HG03196 (cell line): ENCODE measurements around the gene NAALADL2.
"Not testable (repeated sequence)": the region's sequence is repeated elsewhere in the genome, so short reads cannot be mapped to it uniquely, and the experiment has no call there.

Source experiments
- ATAC-seq: cut with Tn5 transposase; IDR thresholded peaks from one replicate; pipeline ENCODE4 v1.9.1; 2021; ENCODE audit not compliant: unreplicated experiment

Gene NAALADL2

GRCh38 chr3:175127075-175127662, 268.0 kb downstream of the NAALADL2 start:
- no peak for ATAC-seq

GRCh38 chr3:175129126-175129525, 270.0 kb downstream of the NAALADL2 start:
- ATAC-seq = no peak

GRCh38 chr3:175129571-175129970, 270.4 kb downstream of the NAALADL2 start:
- no peak for ATAC-seq

GRCh38 chr3:175131866-175132265, 272.7 kb downstream of the NAALADL2 start:
- not testable (repeated sequence) for ATAC-seq

- not testable (repeated sequence) for ATAC-seq
Measured at GRCh38 chr3:175132706-175133105, 273.6 kb downstream of the NAALADL2 start.

- ATAC-seq = no peak
Measured at GRCh38 chr3:175144368-175144767, 285.2 kb downstream of the NAALADL2 start.

GRCh38 chr3:175146258-175146657, 287.1 kb downstream of the NAALADL2 start:
- ATAC-seq = no peak

GRCh38 chr3:175149675-175150074, 290.5 kb downstream of the NAALADL2 start:
- ATAC-seq = peak; percentile 60

- ATAC-seq = no peak
Measured at GRCh38 chr3:175150812-175151401, 291.8 kb downstream of the NAALADL2 start.

GRCh38 chr3:175153595-175153994, 294.5 kb downstream of the NAALADL2 start:
- ATAC-seq = no peak

- ATAC-seq = no peak
Measured at GRCh38 chr3:175155172-175155571, 296.0 kb downstream of the NAALADL2 start.

GRCh38 chr3:175159202-175159601, 300.1 kb downstream of the NAALADL2 start:
- ATAC-seq = no peak

GRCh38 chr3:175161291-175161690, 302.2 kb downstream of the NAALADL2 start:
- no peak for ATAC-seq

GRCh38 chr3:175163686-175164085, 304.6 kb downstream of the NAALADL2 start:
- ATAC-seq = no peak

GRCh38 chr3:175173117-175173516, 314.0 kb downstream of the NAALADL2 start:
- ATAC-seq = not testable (repeated sequence)

GRCh38 chr3:175176556-175176955, 317.4 kb downstream of the NAALADL2 start:
- ATAC-seq = no peak

GRCh38 chr3:175179055-175179454, 319.9 kb downstream of the NAALADL2 start:
- no peak for ATAC-seq

GRCh38 chr3:175184392-175184791, 325.3 kb downstream of the NAALADL2 start:
- no peak for ATAC-seq

GRCh38 chr3:175185903-175186302, 326.8 kb downstream of the NAALADL2 start:
- ATAC-seq = no peak

GRCh38 chr3:175186511-175186910, 327.4 kb downstream of the NAALADL2 start:
- ATAC-seq = no peak

GRCh38 chr3:175187586-175187985, 328.5 kb downstream of the NAALADL2 start:
- no peak for ATAC-seq

GRCh38 chr3:175192536-175192935, 333.4 kb downstream of the NAALADL2 start:
- no peak for ATAC-seq
